Esophagus squamous epithelium (tissue), 5 donors: ENCODE data around the gene RRAS2. TPM values are rescaled to one million over a fixed set of nuclear protein-coding genes. Genes with fewer than 3 reads are reported as not detected.

Experiments
- DNase-seq: peaks from one replicate; lab custom pipeline; 2025; lab: John Stamatoyannopoulos, UW
- H3K27ac ChIP-seq, 4 donors: fragments of 200-600 bp; sonication (generic); one replicate each; pipeline ENCODE4 v1.5.1; 2016 to 2019; ENCODE audit warnings: mild to moderate bottlenecking in 1 of 4
- H3K27me3 ChIP-seq, 4 donors: fragments of 200-600 bp; sonication (generic); 1 replicate in 3 of 4; 2 replicates in 1 of 4; pipeline versions ENCODE4 v1.5.1 to v1.6.0; 2017 to 2021; ENCODE audit warnings: antibody characterized with exemption in 1 of 4
- H3K36me3 ChIP-seq, 3 donors: fragments of 200-600 bp; sonication (generic); one replicate each; pipeline ENCODE4 v1.5.1; 2016 to 2019
- H3K4me1 ChIP-seq, 3 donors: fragments of 200-600 bp; sonication (generic); one replicate each; pipeline ENCODE4 v1.5.1; 2017 to 2019
- H3K4me3 ChIP-seq, 4 donors: fragments of 200-600 bp; sonication (generic); 1 replicate in 3 of 4; 2 replicates in 1 of 4; pipeline ENCODE4 v1.5.1; 2016 to 2019; ENCODE audit warnings: mild to moderate bottlenecking in 2 of 4, moderate library complexity in 1 of 4
- H3K9me3 ChIP-seq, 3 donors: fragments of 200-600 bp; sonication (generic); one replicate each; pipeline ENCODE4 v1.5.1; 2016 to 2019
- POLR2A ChIP-seq, 4 donors: fragments of 450-650 bp; IDR thresholded peaks; one replicate each; pipeline ENCODE4 v1.6.1; 2017; ENCODE audit warnings: antibody characterized with exemption in 4 of 4, mild to moderate bottlenecking in 4 of 4, moderate library complexity in 3 of 4
- WGBS, 2 donors: methylation state at CpG; one replicate each; pipeline ENCODE4 v1.1.5; 2018; 5-methylcytosine and 5-hydroxymethylcytosine counted together
- intact Hi-C: fragments of 100-400 bp; cut with DNase I; formaldehyde crosslinking; loops from one replicate; pipeline ENCODE4 v1.15.0; 2022
- total RNA-seq, 4 donors: library from RNA; depleted of rRNA; stranded (reverse); fragments of >200 nt; gene quantifications; one replicate each; pipeline ENCODE4 v1.1.0, GENCODE V29; 2016
- TF ChIP-seq, protein P1 (sequence below), 6 experiments: fragments of 450-650 bp in 4 of 6; fragments of 200-600 bp in 2 of 6; sonication (generic) in 2 of 6; IDR thresholded peaks; one replicate each; pipeline ENCODE4 v1.5.1; 2016 to 2019; ENCODE audit warnings: antibody characterized with exemption in 6 of 6, mild to moderate bottlenecking in 4 of 6, moderate library complexity in 4 of 6
- donor health status: DM: yes; HTN: yes; CAD: no.

Gene RRAS2
- total RNA-seq, 4 donors from 2014 or later: 14.1 to 42.5 (median 29.0) TPM

DNA sequence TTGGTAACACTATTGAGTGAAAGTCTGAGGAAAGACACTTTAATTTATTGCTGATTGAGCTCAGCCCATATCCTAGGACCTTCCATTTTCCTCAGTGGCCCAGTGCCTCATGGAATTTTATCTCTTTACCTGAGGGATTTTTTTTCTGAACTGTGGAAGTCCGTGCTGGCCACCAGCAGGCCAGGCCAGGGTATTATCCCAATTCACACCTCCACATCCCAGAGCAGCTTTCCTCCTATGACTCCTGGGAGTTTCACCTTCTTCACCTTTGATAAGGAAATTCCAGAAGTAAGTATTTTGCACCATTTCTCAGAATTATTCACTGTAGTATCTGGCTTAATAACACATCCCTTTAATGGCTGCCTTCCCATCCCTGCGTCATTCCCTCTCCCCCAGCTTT lies 13.0 kb upstream of the RRAS2 start:
- no peak for TF ChIP-seq POLR2A (IDR thresholded peaks at IDR 0.05)
- TF ChIP-seq, protein P1, sequence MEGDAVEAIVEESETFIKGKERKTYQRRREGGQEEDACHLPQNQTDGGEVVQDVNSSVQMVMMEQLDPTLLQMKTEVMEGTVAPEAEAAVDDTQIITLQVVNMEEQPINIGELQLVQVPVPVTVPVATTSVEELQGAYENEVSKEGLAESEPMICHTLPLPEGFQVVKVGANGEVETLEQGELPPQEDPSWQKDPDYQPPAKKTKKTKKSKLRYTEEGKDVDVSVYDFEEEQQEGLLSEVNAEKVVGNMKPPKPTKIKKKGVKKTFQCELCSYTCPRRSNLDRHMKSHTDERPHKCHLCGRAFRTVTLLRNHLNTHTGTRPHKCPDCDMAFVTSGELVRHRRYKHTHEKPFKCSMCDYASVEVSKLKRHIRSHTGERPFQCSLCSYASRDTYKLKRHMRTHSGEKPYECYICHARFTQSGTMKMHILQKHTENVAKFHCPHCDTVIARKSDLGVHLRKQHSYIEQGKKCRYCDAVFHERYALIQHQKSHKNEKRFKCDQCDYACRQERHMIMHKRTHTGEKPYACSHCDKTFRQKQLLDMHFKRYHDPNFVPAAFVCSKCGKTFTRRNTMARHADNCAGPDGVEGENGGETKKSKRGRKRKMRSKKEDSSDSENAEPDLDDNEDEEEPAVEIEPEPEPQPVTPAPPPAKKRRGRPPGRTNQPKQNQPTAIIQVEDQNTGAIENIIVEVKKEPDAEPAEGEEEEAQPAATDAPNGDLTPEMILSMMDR (IDR thresholded peaks at IDR 0.05): no peak
- no peak overlapping the region for H3K27ac ChIP-seq
- no peak overlapping the region for H3K4me3 ChIP-seq
- no peaks in the 10 kb centered on the region for H3K36me3 ChIP-seq
- no peaks in the 10 kb centered on the region for H3K9me3 ChIP-seq
- intact Hi-C loops: no loop called here
- WGBS, 2 donors: 88 to 90% methylated on average over 2 of the region's 2 CpGs
- H3K27me3 ChIP-seq: no peaks in the 10 kb centered on the region
- no peak for DNase-seq
- no peaks in the 10 kb centered on the region for H3K4me1 ChIP-seq

DNA sequence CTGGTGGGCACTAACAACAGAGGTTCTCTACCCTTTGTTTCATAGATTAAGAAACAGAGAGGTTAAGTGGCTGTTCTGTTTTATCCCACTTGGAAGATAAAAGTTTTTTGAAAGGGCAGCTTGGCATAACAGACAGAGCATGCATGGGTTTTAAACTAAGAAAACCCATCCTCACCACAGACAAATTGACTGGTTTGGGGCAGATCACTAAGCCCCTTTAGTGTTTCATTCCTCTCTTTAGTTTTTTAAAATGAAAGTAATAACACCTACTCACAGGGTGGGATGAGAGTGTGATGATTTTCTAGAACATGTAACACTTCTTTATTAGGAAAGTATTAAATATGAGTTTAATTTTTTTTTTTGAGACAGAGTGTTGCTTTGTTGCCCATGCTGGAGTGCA lies 12.3 kb upstream of the RRAS2 start:
- no peak overlapping the region for H3K27ac ChIP-seq
- no peaks in the 10 kb centered on the region for H3K4me1 ChIP-seq
- intact Hi-C loops: no loop called here
- no peak overlapping the region for H3K4me3 ChIP-seq
- no peaks in the 10 kb centered on the region for H3K36me3 ChIP-seq
- no peaks in the 10 kb centered on the region for H3K9me3 ChIP-seq
- TF ChIP-seq POLR2A (IDR thresholded peaks at IDR 0.05): no peak
- TF ChIP-seq, protein P1 (IDR thresholded peaks at IDR 0.05): no peak
- no peak for DNase-seq
- no peaks in the 10 kb centered on the region for H3K27me3 ChIP-seq

DNA sequence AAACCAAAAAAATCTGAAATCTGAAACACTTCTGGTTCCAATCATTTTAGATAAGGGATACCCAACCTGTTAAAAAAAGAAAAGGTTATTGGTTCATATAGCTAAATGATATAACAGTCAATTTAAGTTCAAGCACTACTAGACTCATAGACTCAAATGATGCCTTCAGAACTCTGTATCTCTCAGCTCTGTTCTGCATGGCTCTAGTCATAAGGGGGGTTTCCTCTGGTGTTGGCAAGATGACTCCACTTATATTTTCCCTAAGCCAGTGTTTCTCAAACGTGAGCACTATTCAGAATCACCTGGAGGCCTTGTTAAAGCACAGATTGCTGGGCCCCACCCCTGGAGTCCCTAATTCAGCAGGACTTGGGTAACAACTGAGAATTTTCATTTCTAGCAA lies 11.5 kb upstream of the RRAS2 start:
- Histone ChIP-seq H3K9me3 (no peaks in the 10 kb centered on the region), H3K27me3 (no peaks in the 10 kb centered on the region), H3K36me3 (no peaks in the 10 kb centered on the region), H3K4me3 (no peak overlapping the region), H3K4me1 (no peaks in the 10 kb centered on the region), H3K27ac (no peak overlapping the region)
- 20 to 44% methylated on average over 1 of the region's 1 CpG for WGBS, 2 donors
- intact Hi-C loops: no loop called here
- TF ChIP-seq, protein P1 (IDR thresholded peaks at IDR 0.05): no peak
- no peak for TF ChIP-seq POLR2A (IDR thresholded peaks at IDR 0.05)
- DNase-seq: no peak

DNA sequence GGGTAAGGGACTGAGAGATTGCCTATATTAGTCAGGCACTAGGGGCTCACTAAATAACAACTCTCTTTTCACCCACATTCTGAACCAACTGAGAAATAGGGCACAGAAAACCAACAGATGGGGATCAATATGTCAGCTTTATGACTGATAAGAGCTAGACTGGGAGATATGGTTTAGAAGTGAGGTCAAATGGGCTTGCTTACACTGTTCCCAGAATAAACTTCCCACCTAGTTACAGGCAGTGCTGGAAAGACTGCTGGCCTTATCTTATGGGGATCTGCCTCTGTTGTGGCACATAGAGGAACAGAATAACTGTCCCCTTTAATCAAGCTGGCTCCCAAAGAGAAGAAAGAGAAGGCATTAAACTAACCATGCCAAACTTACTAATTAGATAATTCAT lies 10.6 kb upstream of the RRAS2 start:
- Histone ChIP-seq H3K4me3 (no peak overlapping the region), H3K36me3 (no peaks in the 10 kb centered on the region), H3K27me3 (no peaks in the 10 kb centered on the region), H3K27ac (no peak overlapping the region), H3K4me1 (no peaks in the 10 kb centered on the region), H3K9me3 (no peaks in the 10 kb centered on the region)
- DNase-seq: no peak
- intact Hi-C loops: no loop called here
- TF ChIP-seq, protein P1 (IDR thresholded peaks at IDR 0.05): no peak
- no peak for TF ChIP-seq POLR2A (IDR thresholded peaks at IDR 0.05)

DNA sequence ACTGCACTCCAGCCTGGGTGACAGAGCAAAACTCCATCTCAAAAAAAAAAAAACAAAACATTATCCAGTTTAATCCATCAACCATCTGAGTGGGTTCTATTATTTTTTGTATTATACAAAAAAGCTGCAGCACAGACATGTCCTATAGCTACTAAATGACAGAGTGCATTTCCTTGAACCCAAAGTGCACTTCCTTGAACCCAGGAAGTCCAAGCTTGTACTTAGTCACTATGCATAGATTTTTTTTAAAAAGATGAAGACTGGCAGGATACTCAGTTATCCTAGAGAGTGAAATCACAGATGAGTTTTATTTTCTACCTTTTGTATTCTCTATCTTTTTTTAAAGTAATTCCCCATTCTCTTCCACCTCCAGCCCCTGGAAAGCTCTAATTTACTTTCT lies 8.0 kb upstream of the RRAS2 start:
- H3K27me3 ChIP-seq: no peaks in the 10 kb centered on the region
- no peaks in the 10 kb centered on the region for H3K4me1 ChIP-seq
- no peak for TF ChIP-seq POLR2A (IDR thresholded peaks at IDR 0.05)
- H3K27ac ChIP-seq: no peak overlapping the region
- no peak for DNase-seq
- no peaks in the 10 kb centered on the region for H3K36me3 ChIP-seq
- no peak overlapping the region for H3K4me3 ChIP-seq
- intact Hi-C loops: no loop called here
- no peaks in the 10 kb centered on the region for H3K9me3 ChIP-seq

DNA sequence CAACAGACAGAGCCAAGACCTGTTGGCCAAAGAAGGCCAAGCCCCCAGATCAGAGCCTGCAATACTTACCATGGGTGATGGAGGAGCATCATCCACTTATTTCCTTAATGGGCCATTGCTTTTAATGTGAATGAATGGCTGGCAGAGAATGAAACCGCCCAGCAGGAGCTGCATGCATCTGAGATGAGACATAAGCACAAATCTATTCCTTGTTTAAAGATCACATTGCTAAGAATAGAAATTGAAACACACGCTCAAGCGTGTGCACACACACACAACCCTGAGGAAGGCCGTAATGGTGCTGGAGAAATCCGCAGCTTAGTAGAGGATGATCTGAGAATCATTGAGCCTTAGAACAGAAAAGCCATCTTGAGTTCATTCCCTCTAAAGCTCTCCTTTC lies 5.3 kb upstream of the RRAS2 start:
- TF ChIP-seq POLR2A (IDR thresholded peaks at IDR 0.05): no peak
- TF ChIP-seq, protein P1 (IDR thresholded peaks at IDR 0.05): no peak
- H3K27me3 ChIP-seq: no peaks in the 10 kb centered on the region
- H3K4me3 ChIP-seq: no peak overlapping the region
- no peak for DNase-seq
- H3K4me1 ChIP-seq: peaks cover 0 to 4% (median 0%) of the 10 kb centered on the region in 3 donors
- WGBS, 2 donors: 92 to 95% methylated on average over 5 of the region's 5 CpGs
- no peaks in the 10 kb centered on the region for H3K36me3 ChIP-seq
- intact Hi-C loops: no loop called here
- no peak overlapping the region for H3K27ac ChIP-seq
- H3K9me3 ChIP-seq: no peaks in the 10 kb centered on the region
